ENCODE measurements around the gene KCNN3.

Gene KCNN3

GRCh38 chr1:154703170-154703569, 166.9 kb downstream of the KCNN3 start:
- no peak for DNase-seq (ENCODE audit: low spot score)
- in situ Hi-C loops (cut with MboI; ENCODE audit: low sequenced_read_pairs, unreplicated experiment) = no loop called here
- TF ChIP-seq, protein P1, sequence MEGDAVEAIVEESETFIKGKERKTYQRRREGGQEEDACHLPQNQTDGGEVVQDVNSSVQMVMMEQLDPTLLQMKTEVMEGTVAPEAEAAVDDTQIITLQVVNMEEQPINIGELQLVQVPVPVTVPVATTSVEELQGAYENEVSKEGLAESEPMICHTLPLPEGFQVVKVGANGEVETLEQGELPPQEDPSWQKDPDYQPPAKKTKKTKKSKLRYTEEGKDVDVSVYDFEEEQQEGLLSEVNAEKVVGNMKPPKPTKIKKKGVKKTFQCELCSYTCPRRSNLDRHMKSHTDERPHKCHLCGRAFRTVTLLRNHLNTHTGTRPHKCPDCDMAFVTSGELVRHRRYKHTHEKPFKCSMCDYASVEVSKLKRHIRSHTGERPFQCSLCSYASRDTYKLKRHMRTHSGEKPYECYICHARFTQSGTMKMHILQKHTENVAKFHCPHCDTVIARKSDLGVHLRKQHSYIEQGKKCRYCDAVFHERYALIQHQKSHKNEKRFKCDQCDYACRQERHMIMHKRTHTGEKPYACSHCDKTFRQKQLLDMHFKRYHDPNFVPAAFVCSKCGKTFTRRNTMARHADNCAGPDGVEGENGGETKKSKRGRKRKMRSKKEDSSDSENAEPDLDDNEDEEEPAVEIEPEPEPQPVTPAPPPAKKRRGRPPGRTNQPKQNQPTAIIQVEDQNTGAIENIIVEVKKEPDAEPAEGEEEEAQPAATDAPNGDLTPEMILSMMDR (IDR thresholded peaks at IDR 0.05; ENCODE audit: borderline replicate concordance, control extremely low read depth, extremely low read depth, insufficient read depth, missing control alignments) = no peak

GRCh38 chr1:154698320-154699096, 171.6 kb downstream of the KCNN3 start:
- TF ChIP-seq, protein P1 (IDR thresholded peaks at IDR 0.05; ENCODE audit: borderline replicate concordance, control extremely low read depth, extremely low read depth, insufficient read depth, missing control alignments) = no peak
- no peak for DNase-seq (ENCODE audit: low spot score)
- in situ Hi-C loops (cut with MboI; ENCODE audit: low sequenced_read_pairs, unreplicated experiment) = no loop called here

DNA sequence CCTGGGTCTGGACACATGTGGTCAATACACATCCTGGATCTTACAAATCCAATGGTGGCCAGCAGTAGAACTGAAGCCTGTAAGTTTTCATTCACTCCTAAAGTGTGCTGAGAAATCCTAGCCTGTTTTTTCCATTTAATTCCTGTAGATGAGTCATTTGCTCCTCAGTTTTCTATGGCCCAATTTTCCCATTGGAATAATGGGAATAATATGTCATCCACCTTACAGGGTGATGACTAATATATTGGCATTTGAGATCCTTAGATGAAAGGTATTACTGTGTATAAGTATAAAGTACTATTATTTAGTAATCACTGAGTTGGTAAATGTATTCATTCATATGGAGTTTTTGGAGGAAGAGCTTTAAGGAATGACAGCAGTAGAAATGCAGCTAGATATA, 172.4 kb downstream of the KCNN3 start:
- in situ Hi-C loops (cut with MboI; ENCODE audit: low sequenced_read_pairs, unreplicated experiment) = no loop called here

GRCh38 chr1:154696456-154696855, 173.6 kb downstream of the KCNN3 start:
- in situ Hi-C loops (cut with MboI; ENCODE audit: low sequenced_read_pairs, unreplicated experiment) = no loop called here
- TF ChIP-seq, protein P1 (IDR thresholded peaks at IDR 0.05; ENCODE audit: borderline replicate concordance, control extremely low read depth, extremely low read depth, insufficient read depth, missing control alignments) = no peak
- DNase-seq (ENCODE audit: low spot score) = no peak

More for the DNA sequence above, 172.4 kb downstream of the KCNN3 start:
- no peak for DNase-seq (ENCODE audit: low spot score)
- TF ChIP-seq, protein P1 (IDR thresholded peaks at IDR 0.05; ENCODE audit: borderline replicate concordance, control extremely low read depth, extremely low read depth, insufficient read depth, missing control alignments) = no peak

DNA sequence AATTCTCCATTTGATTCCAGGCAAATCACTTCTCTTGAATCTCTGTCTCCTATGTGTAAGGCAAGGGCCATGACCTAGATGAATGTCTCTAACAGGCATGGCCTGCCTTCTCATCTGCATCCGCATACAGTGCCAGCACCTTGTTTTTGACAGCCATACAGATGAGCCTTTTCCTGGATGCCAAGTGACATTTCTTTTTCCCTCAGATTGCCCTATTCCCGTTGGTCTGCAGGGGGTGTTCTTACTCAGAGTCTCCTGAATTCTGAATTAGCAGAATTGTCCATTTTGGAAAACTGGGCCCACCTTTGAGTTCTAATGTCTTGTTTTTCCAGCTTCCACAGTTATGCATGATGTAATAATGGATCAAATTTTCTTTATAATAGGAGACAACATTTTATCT, 174.1 kb downstream of the KCNN3 start:
- no peak for DNase-seq (ENCODE audit: low spot score)
- in situ Hi-C loops (cut with MboI; ENCODE audit: low sequenced_read_pairs, unreplicated experiment) = no loop called here
- TF ChIP-seq, protein P1 (IDR thresholded peaks at IDR 0.05; ENCODE audit: borderline replicate concordance, control extremely low read depth, extremely low read depth, insufficient read depth, missing control alignments) = no peak

DNA sequence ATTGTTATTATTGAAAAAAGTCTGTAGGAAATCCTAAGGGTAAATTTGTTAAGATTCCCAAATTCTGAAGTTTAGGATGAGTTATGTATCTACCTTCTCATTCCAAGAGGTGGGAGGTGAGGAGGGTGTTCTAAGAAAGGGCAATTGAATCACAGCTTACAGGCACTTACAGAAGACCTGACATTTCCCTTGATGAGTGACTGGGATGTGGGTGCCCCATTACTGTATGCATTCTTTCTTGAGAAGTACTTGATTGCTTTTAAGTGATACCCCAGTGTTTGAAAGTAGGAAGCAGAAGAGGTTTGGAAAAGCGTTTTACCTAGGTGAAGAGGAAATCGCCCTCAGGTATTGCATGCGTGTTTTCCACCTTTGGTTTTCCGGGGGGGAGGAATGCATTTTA, 175.1 kb downstream of the KCNN3 start:
- in situ Hi-C loops (cut with MboI; ENCODE audit: low sequenced_read_pairs, unreplicated experiment) = no loop called here
- DNase-seq (ENCODE audit: low spot score) = no peak
- TF ChIP-seq, protein P1 (IDR thresholded peaks at IDR 0.05; ENCODE audit: borderline replicate concordance, control extremely low read depth, extremely low read depth, insufficient read depth, missing control alignments) = no peak

Data from GM13976 (cell line).